AG09319 (cell line): Measurements from ENCODE around the gene ANKRD28.
"Not testable (repeated sequence)": the region's sequence is repeated elsewhere in the genome, so short reads cannot be mapped to it uniquely, and the experiment has no call there.

Experiments used
- DNase-seq: peaks from one replicate; pipeline ENCODE4 v3.0.0-alpha.2; 2010; ENCODE audit warnings: low read depth; ENCODE audit errors: extremely low read depth
- TF ChIP-seq, protein P1 (sequence below): IDR thresholded peaks from 2 replicates; pipeline ENCODE4 v1.5.1; 2011; ENCODE audit warnings: low read depth, mild to moderate bottlenecking, inconsistent platforms, low read length, moderate library complexity

Gene ANKRD28

DNA sequence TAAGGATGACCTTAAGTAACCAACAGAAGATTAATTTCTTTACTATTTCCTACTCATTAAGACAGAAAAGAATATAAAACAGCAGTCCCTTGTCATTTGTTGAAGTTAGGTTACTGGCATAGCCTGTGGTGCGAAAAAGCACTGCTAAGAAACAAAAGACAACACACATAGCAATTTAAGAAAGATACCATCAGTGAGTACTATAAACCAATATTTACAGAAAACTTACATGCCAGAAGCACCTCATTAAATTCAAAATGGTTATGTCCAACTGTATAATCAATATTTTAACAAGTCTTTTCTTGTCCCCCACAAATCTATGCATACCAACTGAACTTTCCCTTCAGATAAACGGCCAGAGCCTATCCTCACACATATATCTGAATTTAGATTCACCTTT, 42.0 kb downstream of the ANKRD28 start:
- no peak for DNase-seq
- TF ChIP-seq, protein P1, sequence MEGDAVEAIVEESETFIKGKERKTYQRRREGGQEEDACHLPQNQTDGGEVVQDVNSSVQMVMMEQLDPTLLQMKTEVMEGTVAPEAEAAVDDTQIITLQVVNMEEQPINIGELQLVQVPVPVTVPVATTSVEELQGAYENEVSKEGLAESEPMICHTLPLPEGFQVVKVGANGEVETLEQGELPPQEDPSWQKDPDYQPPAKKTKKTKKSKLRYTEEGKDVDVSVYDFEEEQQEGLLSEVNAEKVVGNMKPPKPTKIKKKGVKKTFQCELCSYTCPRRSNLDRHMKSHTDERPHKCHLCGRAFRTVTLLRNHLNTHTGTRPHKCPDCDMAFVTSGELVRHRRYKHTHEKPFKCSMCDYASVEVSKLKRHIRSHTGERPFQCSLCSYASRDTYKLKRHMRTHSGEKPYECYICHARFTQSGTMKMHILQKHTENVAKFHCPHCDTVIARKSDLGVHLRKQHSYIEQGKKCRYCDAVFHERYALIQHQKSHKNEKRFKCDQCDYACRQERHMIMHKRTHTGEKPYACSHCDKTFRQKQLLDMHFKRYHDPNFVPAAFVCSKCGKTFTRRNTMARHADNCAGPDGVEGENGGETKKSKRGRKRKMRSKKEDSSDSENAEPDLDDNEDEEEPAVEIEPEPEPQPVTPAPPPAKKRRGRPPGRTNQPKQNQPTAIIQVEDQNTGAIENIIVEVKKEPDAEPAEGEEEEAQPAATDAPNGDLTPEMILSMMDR = no peak

DNA sequence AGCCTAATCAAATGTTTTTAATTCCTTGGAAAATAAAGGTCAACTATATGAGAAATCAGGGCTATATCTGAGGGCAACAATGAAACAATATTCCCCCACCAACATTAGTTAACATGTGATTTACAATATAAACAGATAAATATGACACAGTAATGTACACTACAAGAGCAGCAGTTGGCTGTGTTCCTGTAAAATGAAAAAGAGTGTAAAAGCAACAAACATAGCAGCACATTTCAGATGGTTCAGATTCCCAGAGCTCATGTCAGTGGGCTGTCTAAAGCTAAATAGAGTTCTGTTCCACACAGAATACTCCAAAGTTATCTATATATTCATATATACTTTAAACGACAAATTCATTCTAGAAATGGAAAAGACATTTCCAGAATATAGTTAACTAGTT, 42.6 kb downstream of the ANKRD28 start:
- DNase-seq = no peak
- TF ChIP-seq, protein P1 = no peak

DNA sequence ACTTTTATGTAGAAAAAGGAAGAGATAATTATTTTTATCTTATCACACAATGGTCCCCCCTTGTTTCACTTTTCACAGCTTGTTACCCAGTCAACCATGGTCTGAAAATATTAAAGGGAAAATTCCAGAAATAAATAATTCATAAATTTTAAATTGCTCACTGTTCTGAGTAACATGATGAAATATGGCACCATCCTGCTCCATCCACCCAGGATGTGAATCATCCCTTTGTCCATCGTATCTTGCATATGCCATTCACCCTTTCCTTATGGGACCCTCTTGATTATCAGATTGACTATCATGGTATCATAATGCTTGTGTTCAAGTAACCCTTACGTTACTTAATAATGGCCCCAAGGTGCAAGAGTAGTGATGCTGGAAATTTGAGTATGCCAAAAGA, 43.7 kb downstream of the ANKRD28 start:
- TF ChIP-seq, protein P1 = no peak
- no peak for DNase-seq

DNA sequence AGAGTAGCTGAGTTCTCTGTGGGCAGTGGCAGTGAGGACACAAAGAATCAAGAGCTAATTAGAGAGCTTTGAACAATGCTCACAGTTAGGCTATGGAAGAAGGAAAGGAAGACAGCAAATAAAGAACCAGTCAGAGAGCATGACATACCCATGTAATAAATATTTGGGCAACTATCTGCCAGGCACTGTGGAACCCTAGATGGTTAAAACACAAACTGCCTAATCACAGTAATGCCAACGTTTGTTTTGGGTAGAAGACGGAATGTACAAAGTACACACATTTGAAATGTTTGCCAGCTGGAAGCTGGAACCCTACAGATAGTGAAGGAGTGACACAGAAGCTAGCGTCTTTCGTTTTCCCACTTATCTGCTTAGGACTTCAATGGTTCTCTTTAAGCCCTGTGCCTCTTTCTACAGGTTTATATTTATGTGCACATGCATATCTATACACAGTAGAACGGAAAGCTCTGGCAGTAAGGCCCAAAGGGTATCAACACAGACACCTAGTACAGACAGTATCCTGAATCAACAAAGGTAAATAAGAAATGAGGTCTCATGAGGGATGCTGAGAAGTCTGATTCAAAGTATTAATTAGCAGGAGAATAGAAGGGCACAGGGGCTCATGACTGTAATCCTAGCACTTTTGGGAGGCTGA, 44.6 kb downstream of the ANKRD28 start:
- TF ChIP-seq, protein P1 = no peak
- DNase-seq = no peak

DNA sequence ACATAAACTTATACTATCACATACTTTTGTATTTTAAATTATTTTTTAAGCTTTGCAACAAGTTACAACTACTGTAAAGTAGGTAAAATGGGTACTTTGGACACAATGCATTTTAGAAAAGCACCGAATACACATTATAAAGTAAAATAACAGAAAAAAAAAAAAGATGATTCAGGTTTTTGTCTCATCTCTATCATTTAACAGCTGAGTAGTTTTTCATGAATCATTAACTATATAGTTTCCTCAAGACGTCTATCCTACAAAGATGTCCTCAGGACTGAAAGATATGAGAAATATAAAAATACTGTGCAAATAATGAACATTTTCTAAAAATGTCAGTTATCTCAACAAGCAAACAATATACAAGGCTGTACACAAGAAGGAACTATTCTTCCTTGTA, 46.9 kb downstream of the ANKRD28 start:
- no peak for DNase-seq
- TF ChIP-seq, protein P1 = no peak

DNA sequence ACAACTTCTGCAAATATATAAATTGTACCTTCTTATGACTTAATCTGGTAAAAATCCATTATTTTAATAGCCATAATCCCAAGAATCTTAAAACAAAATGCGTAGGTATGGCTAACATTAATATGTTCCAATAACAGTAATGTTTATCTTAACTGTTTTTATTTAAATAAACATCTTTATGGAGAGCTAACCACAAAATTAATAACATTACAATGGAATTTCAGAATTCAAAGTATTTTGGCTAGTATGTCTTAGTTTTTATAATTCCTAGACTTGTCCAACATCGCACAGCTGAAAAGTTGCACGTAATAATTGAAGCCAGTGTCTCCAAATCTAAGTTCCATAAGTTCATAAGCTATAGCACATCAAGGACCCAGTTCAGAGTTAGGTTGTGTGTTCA, 47.6 kb downstream of the ANKRD28 start:
- TF ChIP-seq, protein P1 = no peak

DNA sequence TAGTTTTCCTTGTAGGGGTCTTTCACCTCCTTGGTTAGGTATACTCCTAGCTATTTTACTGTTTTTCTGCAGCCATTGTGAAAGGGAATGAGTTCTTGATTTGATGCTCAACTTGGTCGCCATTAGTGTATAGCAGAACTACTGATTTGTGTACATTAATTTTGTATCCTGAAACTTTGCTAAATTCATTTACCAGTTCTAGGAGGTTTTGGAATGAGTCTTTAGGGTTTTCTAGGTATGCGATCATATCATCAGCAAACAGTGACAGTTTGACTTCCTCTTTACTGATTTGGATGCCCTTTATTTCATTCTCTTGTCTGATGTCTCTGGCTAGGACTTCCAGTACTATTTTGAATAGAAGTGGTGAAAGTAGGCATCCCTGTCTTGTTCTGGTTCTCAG, 51.9 kb downstream of the ANKRD28 start:
- not testable (repeated sequence) for DNase-seq

More for the DNA sequence above, 47.6 kb downstream of the ANKRD28 start:
- no peak for DNase-seq

DNA sequence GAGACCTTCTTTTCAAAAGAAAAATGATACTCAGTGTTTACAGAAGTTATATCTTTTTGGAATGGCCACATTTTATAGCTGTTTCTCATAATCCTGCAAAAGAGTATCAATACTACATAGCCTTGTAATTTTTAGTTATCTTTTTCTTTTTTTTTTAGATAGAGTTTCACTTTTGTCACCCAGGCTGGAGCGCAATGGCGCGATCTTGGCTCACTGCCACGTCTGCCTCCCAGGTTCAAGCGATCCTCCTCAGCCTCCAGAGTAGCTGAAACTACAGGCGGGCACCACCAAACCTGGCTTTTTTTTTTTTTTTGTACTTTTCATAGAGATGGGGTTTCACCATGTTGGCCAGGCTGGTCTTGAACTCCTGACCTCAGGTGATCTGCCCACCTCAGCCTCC, 53.6 kb downstream of the ANKRD28 start:
- TF ChIP-seq, protein P1 = no peak
- no peak for DNase-seq
